ENCODE measurements around the gene SMU1.

GRCh38 chr9:33044677-33045282 lies 31.7 kb downstream of the SMU1 start:
- TF ChIP-seq EZH2 (IDR thresholded peaks at IDR 0.05; ENCODE audit: low read depth) (no peak), CTCF (conservative IDR thresholded peaks at IDR 0.05) (no peak)

Measured in PC-9 (cell line).